ENCODE results near the gene ADCY3. TPM values are rescaled to one million over a fixed set of nuclear protein-coding genes. Genes with fewer than 3 reads are reported as not detected.

The ADCY3 gene
- total and polyA plus RNA-seq, 12 donors, result 8.0 to 72.0 (median 35.1) TPM

DNA sequence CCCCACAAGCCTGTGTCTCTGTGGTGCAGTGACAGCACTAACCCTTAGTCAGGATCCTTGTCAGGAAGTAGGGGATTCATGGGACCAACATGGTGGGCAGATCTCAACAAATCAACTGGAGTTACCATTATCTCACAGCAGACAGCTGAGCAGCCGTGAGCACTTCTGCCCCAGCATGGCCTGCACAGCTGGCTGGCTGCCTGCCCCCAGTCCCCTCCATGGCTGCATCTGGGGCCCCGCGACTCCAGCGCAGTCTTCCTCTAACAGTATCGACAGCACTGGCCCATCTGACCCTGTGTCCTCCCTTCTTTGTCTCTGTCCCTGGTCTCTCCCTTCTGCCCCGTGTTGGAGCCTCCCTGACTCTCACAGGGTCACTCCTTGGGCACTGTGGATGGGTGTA, 4.7 kb upstream of the ADCY3 start:
- WGBS, 4 donors, result 82 to 93% (median 86%) methylated on average over 4 to 6 of the region's 6 CpGs
- Histone ChIP-seq H3K4me1 (replicated peaks in 1 of 2) (peaks cover 0 to 8% of the 10 kb centered on the region in 2 donors), H3K27me3 (no peaks in the 10 kb centered on the region), H3K27ac (no peak overlapping the region), H3K36me3 (replicated peaks in 1 of 2) (no peaks in the 10 kb centered on the region), H3K9me3 (replicated peaks in 1 of 3) (no peaks in the 10 kb centered on the region), H3K4me3 (no peak overlapping the region)
- intact Hi-C loops (cut with DNase I), result no loop called here
- no peak for DNase-seq
- TF ChIP-seq POLR2A (IDR thresholded peaks at IDR 0.05), result no peak
- TF ChIP-seq, protein P1, sequence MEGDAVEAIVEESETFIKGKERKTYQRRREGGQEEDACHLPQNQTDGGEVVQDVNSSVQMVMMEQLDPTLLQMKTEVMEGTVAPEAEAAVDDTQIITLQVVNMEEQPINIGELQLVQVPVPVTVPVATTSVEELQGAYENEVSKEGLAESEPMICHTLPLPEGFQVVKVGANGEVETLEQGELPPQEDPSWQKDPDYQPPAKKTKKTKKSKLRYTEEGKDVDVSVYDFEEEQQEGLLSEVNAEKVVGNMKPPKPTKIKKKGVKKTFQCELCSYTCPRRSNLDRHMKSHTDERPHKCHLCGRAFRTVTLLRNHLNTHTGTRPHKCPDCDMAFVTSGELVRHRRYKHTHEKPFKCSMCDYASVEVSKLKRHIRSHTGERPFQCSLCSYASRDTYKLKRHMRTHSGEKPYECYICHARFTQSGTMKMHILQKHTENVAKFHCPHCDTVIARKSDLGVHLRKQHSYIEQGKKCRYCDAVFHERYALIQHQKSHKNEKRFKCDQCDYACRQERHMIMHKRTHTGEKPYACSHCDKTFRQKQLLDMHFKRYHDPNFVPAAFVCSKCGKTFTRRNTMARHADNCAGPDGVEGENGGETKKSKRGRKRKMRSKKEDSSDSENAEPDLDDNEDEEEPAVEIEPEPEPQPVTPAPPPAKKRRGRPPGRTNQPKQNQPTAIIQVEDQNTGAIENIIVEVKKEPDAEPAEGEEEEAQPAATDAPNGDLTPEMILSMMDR (IDR thresholded peaks at IDR 0.05), result no peak

DNA sequence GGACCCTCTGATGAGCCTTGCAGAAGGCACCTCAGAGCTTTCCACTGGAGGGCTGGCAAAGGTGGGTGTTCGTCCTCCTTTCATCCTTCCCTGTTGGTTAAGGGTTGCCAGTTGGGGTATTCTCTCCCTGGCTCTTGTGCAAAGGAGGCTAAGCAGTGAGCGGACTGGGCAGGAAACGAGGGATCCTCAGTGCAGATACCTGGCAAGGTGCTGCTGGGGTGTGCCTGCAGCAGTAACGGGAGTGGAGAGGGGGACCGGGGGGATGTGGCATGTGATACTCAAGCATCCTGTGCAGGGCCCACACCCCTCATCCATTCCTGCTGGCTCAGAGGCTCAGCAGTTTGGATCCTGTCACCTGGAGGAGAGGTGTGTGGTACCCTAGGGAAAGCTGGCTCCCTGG, 4.2 kb upstream of the ADCY3 start:
- H3K4me3 ChIP-seq, result no peak overlapping the region
- no peaks in the 10 kb centered on the region for H3K9me3 ChIP-seq (replicated peaks in 1 of 3)
- H3K27ac ChIP-seq, result no peak overlapping the region
- intact Hi-C loops (cut with DNase I), result no loop called here
- no peak for DNase-seq
- no peaks in the 10 kb centered on the region for H3K27me3 ChIP-seq
- TF ChIP-seq, protein P1 (IDR thresholded peaks at IDR 0.05), result no peak
- no peak for TF ChIP-seq POLR2A (IDR thresholded peaks at IDR 0.05)
- WGBS, 4 donors, result 91 to 96% (median 96%) methylated on average over 4 to 5 of the region's 5 CpGs
- no peaks in the 10 kb centered on the region for H3K36me3 ChIP-seq (replicated peaks in 1 of 2)
- peaks cover 0 to 8% of the 10 kb centered on the region in 2 donors for H3K4me1 ChIP-seq (replicated peaks in 1 of 2)

DNA sequence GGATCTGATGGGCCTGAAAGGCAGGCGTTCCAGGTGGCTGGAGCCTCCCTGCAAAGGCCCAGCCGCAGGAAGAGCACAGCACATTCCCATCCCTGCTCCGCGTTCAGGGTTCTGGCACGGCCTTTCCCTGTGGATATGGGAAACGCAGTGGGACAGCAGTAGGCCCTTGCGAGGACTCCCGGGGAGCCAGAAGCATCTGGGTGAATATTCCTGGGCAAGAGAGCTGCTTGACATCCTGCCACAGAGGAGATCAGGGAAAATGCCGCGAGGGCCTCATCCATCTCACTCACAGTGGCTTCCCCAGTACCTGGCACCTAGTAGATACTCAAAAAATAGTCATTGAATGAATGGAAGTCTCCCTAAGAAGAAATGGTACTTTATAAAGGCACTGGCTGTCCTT, 3.1 kb upstream of the ADCY3 start:
- H3K27ac ChIP-seq, result no peak overlapping the region
- 95 to 97% (median 97%) methylated on average over 6 to 10 of the region's 10 CpGs for WGBS, 4 donors
- H3K27me3 ChIP-seq, result no peaks in the 10 kb centered on the region
- no peak for DNase-seq
- no peak for TF ChIP-seq POLR2A (IDR thresholded peaks at IDR 0.05)
- TF ChIP-seq, protein P1 (IDR thresholded peaks at IDR 0.05), result no peak
- intact Hi-C loops (cut with DNase I), result no loop called here
- H3K9me3 ChIP-seq (replicated peaks in 1 of 3), result no peaks in the 10 kb centered on the region
- H3K4me3 ChIP-seq, result no peak overlapping the region
- no peaks in the 10 kb centered on the region for H3K36me3 ChIP-seq (replicated peaks in 1 of 2)
- H3K4me1 ChIP-seq (replicated peaks in 1 of 2), result peaks cover 0 to 8% of the 10 kb centered on the region in 2 donors

DNA sequence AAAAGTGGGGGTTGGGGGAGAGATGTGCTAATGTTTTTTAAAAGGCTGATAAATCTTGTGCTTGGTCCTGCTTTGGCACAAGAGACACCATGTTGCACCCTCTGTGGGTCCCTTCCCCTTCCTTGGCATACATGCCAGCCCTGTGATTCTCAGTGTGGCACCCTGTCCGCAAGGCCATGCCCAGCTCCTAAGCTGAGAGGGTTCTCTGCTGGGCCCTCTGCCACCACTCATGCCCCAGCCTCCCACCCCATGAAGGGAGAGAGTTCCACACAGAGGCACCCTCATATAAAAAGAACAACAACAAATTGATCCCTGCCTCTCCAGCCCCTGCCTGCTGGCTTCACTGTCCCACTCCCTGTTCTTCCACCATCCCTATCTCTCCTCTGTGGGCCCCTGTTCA, 2.5 kb upstream of the ADCY3 start:
- H3K4me3 ChIP-seq, result no peak overlapping the region
- H3K27ac ChIP-seq, result no peak overlapping the region
- peaks cover 0 to 8% of the 10 kb centered on the region in 2 donors for H3K4me1 ChIP-seq (replicated peaks in 1 of 2)
- WGBS, 4 donors, result 100% methylated on average over 1 of the region's 1 CpG
- DNase-seq, result no peak
- intact Hi-C loops (cut with DNase I), result no loop called here
- no peaks in the 10 kb centered on the region for H3K36me3 ChIP-seq (replicated peaks in 1 of 2)
- no peaks in the 10 kb centered on the region for H3K27me3 ChIP-seq
- no peak for TF ChIP-seq POLR2A (IDR thresholded peaks at IDR 0.05)
- TF ChIP-seq, protein P1 (IDR thresholded peaks at IDR 0.05), result no peak
- H3K9me3 ChIP-seq (replicated peaks in 1 of 3), result no peaks in the 10 kb centered on the region

All from adrenal gland (tissue), 12 donors.